ENCODE data around the gene MED12L. TPM values are rescaled to one million over a fixed set of nuclear protein-coding genes. Genes with fewer than 3 reads are reported as not detected.

Gene MED12L
- total RNA-seq, 1 experiment from 2014 or later, result 6.4 TPM

DNA sequence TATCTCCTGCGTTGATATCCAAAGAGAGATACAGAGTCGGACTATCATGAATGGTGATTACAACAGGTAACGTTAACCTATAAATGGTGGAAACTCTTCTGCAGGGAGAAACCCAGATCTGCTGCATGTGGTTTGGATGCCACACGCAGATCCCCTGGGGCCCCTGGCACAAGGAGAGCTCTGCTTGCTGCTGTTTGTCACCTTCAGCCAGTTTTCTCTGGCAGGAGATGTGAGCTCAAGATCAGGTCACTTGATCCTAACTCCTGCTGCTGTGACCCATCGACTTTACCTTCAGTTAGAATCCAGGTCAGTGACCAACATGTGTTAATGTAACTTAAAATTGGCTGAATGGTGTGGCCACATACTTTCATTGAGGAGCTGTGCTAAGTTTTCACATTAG lies 141.4 kb downstream of the MED12L start:
- no peaks in the 10 kb centered on the region for H3K27me3 ChIP-seq (ENCODE audit: insufficient read depth, low read length)
- H3K4me1 ChIP-seq (ENCODE audit: control insufficient read depth in 1 of 2, insufficient read depth in 2 of 2, low read length in 2 of 2), result peaks cover 0 to 16% of the 10 kb centered on the region in 2 experiments; a peak in 2 of 4 replicates
- no peak for DNase-seq (ENCODE audit: low read depth, low spot score)
- ChIA-PET POLR2A (no interaction called here), RAD21 (ENCODE audit: low non-redundant PET in 1 of 2, low total read pairs in 2 of 2, uncharacterized antibody in 2 of 2, unreplicated experiment in 2 of 2) (no interaction called here), CTCF (no interaction called here)
- BruUV-seq (replicated peaks), result no TSS peak
- no peaks in the 10 kb centered on the region for H3K9me3 ChIP-seq (ENCODE audit: control insufficient read depth in 1 of 2, insufficient read depth in 1 of 2, low read depth in 1 of 2, low read length in 2 of 2)
- no peaks in the 10 kb centered on the region for H3K9me2 ChIP-seq (ENCODE audit: insufficient read depth)
- H3K79me2 ChIP-seq (ENCODE audit: insufficient read depth, low read length), result no peaks in the 10 kb centered on the region
- H2AFZ ChIP-seq (ENCODE audit: low read depth, low read length, poor library complexity, severe bottlenecking), result no peak overlapping the region
- no peak overlapping the region for H3K4me2 ChIP-seq (ENCODE audit: low read length)
- no peaks in the 10 kb centered on the region for H4K20me1 ChIP-seq (ENCODE audit: insufficient read depth)
- ATAC-seq, result no peak
- H3K9ac ChIP-seq (ENCODE audit: low read length), result no peak overlapping the region
- H3K36me3 ChIP-seq (ENCODE audit: control insufficient read depth in 1 of 2, insufficient read depth in 2 of 2, low read length in 2 of 2), result no peaks in the 10 kb centered on the region
- no peak overlapping the region for H3K4me3 ChIP-seq (replicated peaks in 1 of 2; ENCODE audit: low read depth in 1 of 2, low read length in 2 of 2)
- TF ChIP-seq YY1 (IDR thresholded peaks at IDR 0.05; ENCODE audit: extremely low read depth, insufficient replicate concordance, low read depth, low read length), result no peak
- TF ChIP-seq, protein P1, sequence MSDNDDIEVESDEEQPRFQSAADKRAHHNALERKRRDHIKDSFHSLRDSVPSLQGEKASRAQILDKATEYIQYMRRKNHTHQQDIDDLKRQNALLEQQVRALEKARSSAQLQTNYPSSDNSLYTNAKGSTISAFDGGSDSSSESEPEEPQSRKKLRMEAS (IDR thresholded peaks at IDR 0.05), result no peak
- no peak for TF ChIP-seq SRF (IDR thresholded peaks at IDR 0.05; ENCODE audit: low read depth)
- TF ChIP-seq CTCF (IDR thresholded peaks at IDR 0.05 in 2 of 3, conservative IDR thresholded peaks at IDR 0.05 in 1 of 3; ENCODE audit: borderline replicate concordance in 1 of 3, insufficient read depth in 1 of 3, low read depth in 2 of 3, low read length in 2 of 3), result no peak
- TF ChIP-seq CEBPB (IDR thresholded peaks at IDR 0.05; ENCODE audit: low read depth), result no peak
- TF ChIP-seq EGR1 (IDR thresholded peaks at IDR 0.05; ENCODE audit: low read depth), result no peak
- TF ChIP-seq ZNF274 (IDR thresholded peaks at IDR 0.05; ENCODE audit: low read depth, low read length), result no peak
- TF ChIP-seq CBX3 (IDR thresholded peaks at IDR 0.05; ENCODE audit: low read depth), result no peak
- no peak for TF ChIP-seq JUND (IDR thresholded peaks at IDR 0.05)
- no peak for TF ChIP-seq ZBTB33 (IDR thresholded peaks at IDR 0.05; ENCODE audit: extremely low read depth, insufficient replicate concordance, low read length)
- TF ChIP-seq, protein P2, sequence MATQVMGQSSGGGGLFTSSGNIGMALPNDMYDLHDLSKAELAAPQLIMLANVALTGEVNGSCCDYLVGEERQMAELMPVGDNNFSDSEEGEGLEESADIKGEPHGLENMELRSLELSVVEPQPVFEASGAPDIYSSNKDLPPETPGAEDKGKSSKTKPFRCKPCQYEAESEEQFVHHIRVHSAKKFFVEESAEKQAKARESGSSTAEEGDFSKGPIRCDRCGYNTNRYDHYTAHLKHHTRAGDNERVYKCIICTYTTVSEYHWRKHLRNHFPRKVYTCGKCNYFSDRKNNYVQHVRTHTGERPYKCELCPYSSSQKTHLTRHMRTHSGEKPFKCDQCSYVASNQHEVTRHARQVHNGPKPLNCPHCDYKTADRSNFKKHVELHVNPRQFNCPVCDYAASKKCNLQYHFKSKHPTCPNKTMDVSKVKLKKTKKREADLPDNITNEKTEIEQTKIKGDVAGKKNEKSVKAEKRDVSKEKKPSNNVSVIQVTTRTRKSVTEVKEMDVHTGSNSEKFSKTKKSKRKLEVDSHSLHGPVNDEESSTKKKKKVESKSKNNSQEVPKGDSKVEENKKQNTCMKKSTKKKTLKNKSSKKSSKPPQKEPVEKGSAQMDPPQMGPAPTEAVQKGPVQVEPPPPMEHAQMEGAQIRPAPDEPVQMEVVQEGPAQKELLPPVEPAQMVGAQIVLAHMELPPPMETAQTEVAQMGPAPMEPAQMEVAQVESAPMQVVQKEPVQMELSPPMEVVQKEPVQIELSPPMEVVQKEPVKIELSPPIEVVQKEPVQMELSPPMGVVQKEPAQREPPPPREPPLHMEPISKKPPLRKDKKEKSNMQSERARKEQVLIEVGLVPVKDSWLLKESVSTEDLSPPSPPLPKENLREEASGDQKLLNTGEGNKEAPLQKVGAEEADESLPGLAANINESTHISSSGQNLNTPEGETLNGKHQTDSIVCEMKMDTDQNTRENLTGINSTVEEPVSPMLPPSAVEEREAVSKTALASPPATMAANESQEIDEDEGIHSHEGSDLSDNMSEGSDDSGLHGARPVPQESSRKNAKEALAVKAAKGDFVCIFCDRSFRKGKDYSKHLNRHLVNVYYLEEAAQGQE (IDR thresholded peaks at IDR 0.05; ENCODE audit: low read depth), result no peak
- TF ChIP-seq EZH2phosphoT487 (IDR thresholded peaks at IDR 0.05; ENCODE audit: borderline replicate concordance), result no peak
- intact Hi-C loops (cut with micrococcal nuclease), result loop anchor here (1.0 to 5.0 kb wide), 2 partner anchors 612 to 690 kb away; no protein-coding TSS in a partner anchor
- no peak overlapping the region for H3K27ac ChIP-seq (ENCODE audit: low read depth, low read length)
